ENCODE measurements around the gene GRIK3.

DNA sequence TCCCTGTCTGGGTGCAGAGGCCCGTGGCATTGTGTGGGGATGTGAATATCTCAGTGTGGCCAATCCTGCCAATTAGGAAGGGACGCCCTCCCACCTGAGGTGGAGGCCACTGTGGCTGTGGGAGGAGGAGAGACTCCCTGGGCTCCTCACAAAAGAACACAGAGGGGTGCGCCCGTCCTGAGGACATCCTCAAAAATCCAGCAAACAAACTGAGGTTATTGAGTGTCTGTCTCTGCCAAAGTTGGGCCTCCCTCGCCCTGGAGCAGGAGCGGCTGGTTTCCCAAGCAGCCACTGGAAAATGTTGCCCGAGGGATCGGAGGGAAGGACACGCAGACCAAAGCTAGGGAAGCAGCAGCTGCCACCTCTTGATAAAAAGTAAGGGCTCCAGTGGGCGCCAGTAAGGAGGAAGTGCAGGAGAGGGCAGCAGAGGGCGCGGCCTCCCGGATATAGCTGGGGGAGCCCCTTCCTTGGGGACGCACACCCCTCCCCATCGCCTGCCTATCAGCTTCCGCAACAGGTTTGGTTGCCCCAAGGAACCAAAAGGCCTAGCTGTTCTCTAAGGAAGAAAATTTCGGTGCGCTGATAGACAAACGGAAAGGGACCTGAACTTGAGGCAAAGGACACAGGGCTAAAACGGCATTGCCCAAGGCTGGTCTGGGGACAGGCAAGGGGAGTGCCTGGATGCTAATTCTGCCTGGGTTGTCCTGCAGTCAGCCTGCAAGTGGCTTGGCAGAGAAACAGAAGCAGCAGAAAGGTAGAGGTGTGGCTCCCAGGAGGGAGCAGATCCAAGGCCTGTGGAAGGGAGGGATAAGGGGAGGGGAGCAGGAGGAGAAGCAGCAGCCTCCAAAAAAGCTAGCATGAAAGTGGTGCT, 1.7 kb upstream of the GRIK3 start:
- TF ChIP-seq, protein P1, sequence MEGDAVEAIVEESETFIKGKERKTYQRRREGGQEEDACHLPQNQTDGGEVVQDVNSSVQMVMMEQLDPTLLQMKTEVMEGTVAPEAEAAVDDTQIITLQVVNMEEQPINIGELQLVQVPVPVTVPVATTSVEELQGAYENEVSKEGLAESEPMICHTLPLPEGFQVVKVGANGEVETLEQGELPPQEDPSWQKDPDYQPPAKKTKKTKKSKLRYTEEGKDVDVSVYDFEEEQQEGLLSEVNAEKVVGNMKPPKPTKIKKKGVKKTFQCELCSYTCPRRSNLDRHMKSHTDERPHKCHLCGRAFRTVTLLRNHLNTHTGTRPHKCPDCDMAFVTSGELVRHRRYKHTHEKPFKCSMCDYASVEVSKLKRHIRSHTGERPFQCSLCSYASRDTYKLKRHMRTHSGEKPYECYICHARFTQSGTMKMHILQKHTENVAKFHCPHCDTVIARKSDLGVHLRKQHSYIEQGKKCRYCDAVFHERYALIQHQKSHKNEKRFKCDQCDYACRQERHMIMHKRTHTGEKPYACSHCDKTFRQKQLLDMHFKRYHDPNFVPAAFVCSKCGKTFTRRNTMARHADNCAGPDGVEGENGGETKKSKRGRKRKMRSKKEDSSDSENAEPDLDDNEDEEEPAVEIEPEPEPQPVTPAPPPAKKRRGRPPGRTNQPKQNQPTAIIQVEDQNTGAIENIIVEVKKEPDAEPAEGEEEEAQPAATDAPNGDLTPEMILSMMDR (IDR thresholded peaks at IDR 0.05; ENCODE audit: low read depth, low read length): peak; percentile 40
- TF ChIP-seq EZH2phosphoT487 (IDR thresholded peaks at IDR 0.05; ENCODE audit: low read depth): no peak
